Measurements from ENCODE around the gene DCHS1.

The DCHS1 gene

DNA sequence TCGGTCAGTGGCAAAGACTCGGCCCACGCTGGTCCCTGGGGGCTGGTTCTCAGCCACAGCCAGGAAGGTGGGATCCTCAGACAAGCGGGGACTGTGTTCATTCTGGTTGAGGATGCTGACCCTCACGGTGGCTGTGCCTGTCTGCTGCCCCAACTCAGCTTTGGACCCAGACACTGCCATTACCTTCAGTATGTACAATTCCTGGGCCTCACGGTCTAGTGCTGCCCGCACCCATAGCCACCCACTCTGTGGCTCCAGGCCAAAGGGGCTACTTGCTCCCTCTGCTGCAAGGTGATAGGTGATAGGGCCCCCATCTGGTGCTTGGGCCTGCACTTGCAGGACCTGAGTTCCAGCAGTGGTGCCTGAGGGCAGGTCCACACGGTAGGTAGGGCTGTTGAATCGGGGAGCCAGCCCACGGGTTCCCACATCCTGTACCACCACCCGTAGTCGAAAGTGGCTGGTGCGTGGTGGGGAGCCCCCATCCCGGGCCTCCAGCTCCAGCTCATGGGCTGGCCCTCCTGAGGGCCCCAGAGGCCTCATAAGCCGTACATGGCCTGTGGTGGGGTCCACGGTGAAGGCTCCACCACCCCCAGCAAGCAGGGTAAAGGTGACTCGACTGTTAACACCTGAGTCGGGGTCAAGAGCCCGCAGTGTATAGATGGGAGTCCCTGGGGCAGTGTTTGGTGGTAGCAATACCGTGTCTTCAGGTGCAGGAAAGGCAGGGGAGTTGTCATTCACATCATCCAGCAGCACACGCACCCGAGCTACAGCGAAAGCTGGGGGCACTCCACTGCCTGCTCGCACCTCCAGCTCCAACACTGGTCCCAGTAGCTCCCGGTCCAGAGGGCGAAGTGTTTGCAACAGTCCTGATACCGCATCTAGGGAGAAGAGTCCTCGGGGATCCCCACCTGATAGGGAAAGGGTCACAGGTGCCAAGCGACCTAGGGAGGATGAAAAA lies 23.2 kb downstream of the DCHS1 start:
- no peak for DNase-seq (ENCODE audit: low read depth)
- H3K4me3 ChIP-seq (ENCODE audit: low read depth, low read length) = no peak overlapping the region
- TF ChIP-seq CTCF (IDR thresholded peaks at IDR 0.05; ENCODE audit: control insufficient read depth, extremely low read depth, insufficient read depth) = no peak

DNA sequence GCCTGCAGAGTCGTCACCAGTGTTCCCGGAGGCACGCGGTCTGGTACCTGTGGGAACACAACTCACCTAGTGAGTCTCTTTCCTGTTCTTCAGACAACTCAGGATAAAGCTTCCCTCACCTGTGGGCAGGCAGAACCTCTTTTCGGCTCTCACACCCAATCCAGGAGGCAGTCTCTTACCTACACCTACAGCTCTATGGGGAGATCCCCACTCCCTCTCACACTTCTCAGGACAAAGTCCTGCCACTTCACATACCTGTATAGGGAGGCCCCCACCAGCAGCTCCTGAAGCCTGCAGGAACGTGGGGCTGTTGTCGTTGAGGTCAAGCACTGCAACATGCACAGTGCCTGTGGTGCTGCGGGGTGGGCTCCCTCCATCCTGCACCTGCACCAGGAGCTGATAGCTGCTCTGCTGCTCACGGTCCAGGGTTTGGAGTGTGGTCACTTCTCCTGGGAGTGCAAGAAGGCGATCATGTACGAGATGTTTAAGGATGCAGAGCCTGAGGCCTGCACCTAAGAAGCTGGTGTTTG lies 24.2 kb downstream of the DCHS1 start:
- no peak for TF ChIP-seq CTCF (IDR thresholded peaks at IDR 0.05; ENCODE audit: control insufficient read depth, extremely low read depth, insufficient read depth)
- no peak overlapping the region for H3K4me3 ChIP-seq (ENCODE audit: low read depth, low read length)
- no peak for DNase-seq (ENCODE audit: low read depth)

GRCh38 chr11:6630632-6631291 lies 24.8 kb downstream of the DCHS1 start:
- no peak for DNase-seq (ENCODE audit: low read depth)
- H3K4me3 ChIP-seq (ENCODE audit: low read depth, low read length) = no peak overlapping the region
- TF ChIP-seq CTCF (IDR thresholded peaks at IDR 0.05; ENCODE audit: control insufficient read depth, extremely low read depth, insufficient read depth) = no peak

DNA sequence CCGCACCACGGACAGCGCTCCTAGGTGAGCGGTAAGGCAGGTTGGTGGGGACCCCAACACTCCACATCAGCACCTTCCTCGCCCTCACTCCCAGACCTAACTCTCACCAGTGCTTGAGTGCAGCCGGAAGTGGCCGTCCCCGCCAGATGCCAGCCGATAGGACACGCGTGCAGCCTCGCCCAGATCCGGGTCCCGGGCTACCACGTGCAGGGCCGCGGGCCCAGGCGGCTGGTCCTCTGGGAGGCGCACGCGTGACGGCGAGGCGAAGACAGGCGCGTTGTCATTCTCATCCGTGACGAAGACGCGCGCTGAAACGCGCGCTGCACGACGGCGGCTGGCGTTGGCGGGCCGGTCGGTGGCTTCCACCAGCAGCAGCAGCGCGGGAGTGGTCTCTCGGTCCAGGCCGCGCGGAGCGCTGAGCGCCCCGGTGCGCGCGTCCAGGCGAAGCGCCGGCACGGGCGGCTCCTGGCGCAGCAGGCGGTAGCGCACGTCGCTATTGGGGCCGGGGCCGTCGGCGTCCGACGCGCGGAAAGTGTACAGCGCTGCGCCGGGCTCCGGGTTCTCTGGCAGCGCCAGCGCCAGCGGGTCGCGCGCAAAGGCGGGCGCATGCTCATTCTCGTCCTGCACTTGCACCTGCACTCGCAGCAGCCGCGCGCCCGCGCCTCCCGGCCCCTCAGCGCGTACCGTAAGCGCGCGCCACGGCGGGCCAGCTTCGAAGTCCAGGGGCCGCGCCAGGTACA lies 25.5 kb downstream of the DCHS1 start:
- DNase-seq (ENCODE audit: low read depth) = no peak
- no peak for TF ChIP-seq CTCF (IDR thresholded peaks at IDR 0.05; ENCODE audit: control insufficient read depth, extremely low read depth, insufficient read depth)
- no peak overlapping the region for H3K4me3 ChIP-seq (ENCODE audit: low read depth, low read length)

- no peak overlapping the region for H3K4me3 ChIP-seq (ENCODE audit: low read depth, low read length)
- TF ChIP-seq CTCF (IDR thresholded peaks at IDR 0.05; ENCODE audit: control insufficient read depth, extremely low read depth, insufficient read depth) = no peak
- DNase-seq (ENCODE audit: low read depth) = no peak
Measured at GRCh38 chr11:6629573-6629891, 26.1 kb downstream of the DCHS1 start.

DNA sequence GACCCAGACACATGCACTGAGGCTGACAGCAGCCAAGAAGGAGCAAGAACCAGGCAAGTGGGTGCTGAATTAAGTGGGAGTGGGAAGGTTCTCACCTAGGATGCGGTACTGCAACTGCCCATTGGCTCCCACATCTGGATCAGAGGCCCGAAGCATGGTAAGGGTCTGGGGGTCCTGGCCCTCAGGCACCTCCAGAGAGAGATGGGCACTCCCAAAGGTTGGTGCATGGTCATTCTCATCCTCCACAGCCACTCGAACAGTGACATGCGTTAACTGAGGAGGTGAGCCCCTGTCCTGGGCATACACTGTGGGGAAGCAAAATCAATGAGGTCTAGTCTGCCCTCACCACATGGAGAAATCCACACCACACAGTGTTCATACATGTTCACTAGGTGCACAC lies 27.1 kb downstream of the DCHS1 start:
- H3K4me3 ChIP-seq (ENCODE audit: low read depth, low read length) = no peak overlapping the region
- TF ChIP-seq CTCF (IDR thresholded peaks at IDR 0.05; ENCODE audit: control insufficient read depth, extremely low read depth, insufficient read depth) = no peak
- no peak for DNase-seq (ENCODE audit: low read depth)
